PC-3 (cell line): ENCODE data around the gene EGR2. TPM values are rescaled to one million over a fixed set of nuclear protein-coding genes. Genes with fewer than 3 reads are reported as not detected.
A peak's percentile ranks its signal among the peaks of the same experiment; 100 is the strongest.

Experiments
- ATAC-seq: fragments of 200-7000 bp; cut with Tn5 transposase; 2 replicates; pipeline ENCODE4 v1.9.1; 2020; ENCODE audit warnings: mild to moderate bottlenecking, moderate library complexity
- BruUV-seq: library from RNA; stranded (reverse); fragments of 400-500 nt; replicated peaks from 2 replicates; lab custom pipeline; 2021; lab: Mats Ljungman, UMichigan
- CTCF ChIA-PET: fragments of 300-600 bp; sonication (Branson Sonifier 250); formaldehyde crosslinking; loops from one replicate; lab custom pipeline; 2022; ENCODE audit warnings: antibody characterized with exemption; lab: Charles Lee
- POLR2A ChIA-PET: fragments of 300-600 bp; sonication (Branson Sonifier 250); formaldehyde crosslinking; loops from one replicate; lab custom pipeline; 2022; ENCODE audit warnings: antibody characterized with exemption; ENCODE audit not compliant: unreplicated experiment; lab: Charles Lee
- DNase-seq: peaks from one replicate; pipeline ENCODE4 v3.0.0-alpha.2; 2015
- H2AFZ ChIP-seq: fragments of 300-600 bp; sonication (generic); 2 replicates; pipeline ENCODE4 v1.6.0; 2016; ENCODE audit warnings: antibody characterized with exemption, low read length
- H3F3A ChIP-seq: fragments of 300-600 bp; sonication (generic); one replicate; pipeline ENCODE4 v1.6.0; 2017; ENCODE audit warnings: antibody characterized with exemption, low read length, control low read depth, mild to moderate bottlenecking; ENCODE audit not compliant: unreplicated experiment
- H3K27ac ChIP-seq: fragments of 300-600 bp; sonication (generic); 2 replicates; pipeline ENCODE4 v1.5.1; 2016; ENCODE audit warnings: mild to moderate bottlenecking, low read length
- H3K27me3 ChIP-seq: fragments of 300-600 bp; sonication (generic); 2 replicates; pipeline ENCODE4 v1.6.1; 2016; ENCODE audit warnings: low read length, mixed read lengths
- H3K36me3 ChIP-seq: fragments of 300-600 bp; sonication (generic); 2 replicates; pipeline ENCODE4 v1.6.1; 2016; ENCODE audit warnings: low read depth, mixed run types, low read length, mixed read lengths
- H3K4me1 ChIP-seq: fragments of 300-600 bp; sonication (generic); 2 replicates; pipeline ENCODE4 v1.5.1; 2016; ENCODE audit warnings: low read length; ENCODE audit not compliant: insufficient read depth
- H3K4me2 ChIP-seq: fragments of 300-600 bp; sonication (generic); 2 replicates; pipeline ENCODE4 v1.6.0; 2016; ENCODE audit warnings: low read length
- H3K4me3 ChIP-seq: fragments of 300-600 bp; sonication (generic); 2 replicates; pipeline ENCODE4 v1.5.1; 2016; ENCODE audit warnings: mild to moderate bottlenecking, low read length, mixed read lengths
- H3K79me2 ChIP-seq: fragments of 300-600 bp; sonication (generic); 2 replicates; pipeline ENCODE4 v1.6.1; 2017; ENCODE audit warnings: low read length, mixed read lengths
- H3K9ac ChIP-seq: fragments of 300-600 bp; sonication (generic); 2 replicates; pipeline ENCODE4 v1.6.0; 2016; ENCODE audit warnings: mild to moderate bottlenecking, low read length
- H3K9me2 ChIP-seq: fragments of 300-600 bp; sonication (generic); replicated peaks from 2 replicates; pipeline ENCODE4 v1.6.1; 2016; ENCODE audit warnings: mixed run types, low read length, mixed read lengths
- H3K9me3 ChIP-seq: fragments of 300-600 bp; sonication (generic); 2 replicates; pipeline ENCODE4 v1.6.1; 2016; ENCODE audit warnings: low read length, mixed read lengths
- H4K20me1 ChIP-seq: fragments of 300-600 bp; sonication (generic); 2 replicates; pipeline ENCODE4 v1.6.1; 2016; ENCODE audit warnings: low read length, mixed read lengths
- CTCF ChIP-seq: fragments of 300-600 bp; sonication (generic); conservative IDR thresholded peaks from 2 replicates; pipeline ENCODE4 v1.5.1; 2017; ENCODE audit warnings: antibody characterized with exemption, low read depth, mild to moderate bottlenecking, low read length
- EZH2 ChIP-seq: fragments of 300-600 bp; sonication (generic); IDR thresholded peaks from one replicate; pipeline ENCODE4 v1.6.1; 2017; ENCODE audit warnings: antibody characterized with exemption, mild to moderate bottlenecking, low read length; ENCODE audit not compliant: unreplicated experiment
- EZH2phosphoT487 ChIP-seq: fragments of 300-600 bp; sonication (generic); IDR thresholded peaks from 2 replicates; pipeline ENCODE4 v1.6.1; 2018; ENCODE audit warnings: mild to moderate bottlenecking, antibody characterized with exemption, low read length, borderline replicate concordance
- intact Hi-C: fragments of 100-400 bp; cut with micrococcal nuclease; formaldehyde crosslinking; loops from 2 replicates; pipeline ENCODE4 v1.9.0; 2023
- total RNA-seq: library from RNA; depleted of rRNA; stranded (reverse); fragments of >200 nt; gene quantifications from 2 replicates; pipeline ENCODE4 v1.2.3, GENCODE V29; 2014

Gene EGR2
- total RNA-seq, 1 experiment from 2014 or later, result 2.7 TPM

- Histone ChIP-seq H3F3A (no peaks in the 10 kb centered on the region), H3K27ac (no peak overlapping the region), H3K36me3 (peaks cover 8% of the 10 kb centered on the region; the same call in 1 of the 2 replicates), H3K9ac (no peak overlapping the region), H3K4me1 (peaks cover 16% of the 10 kb centered on the region), H3K9me3 (no peaks in the 10 kb centered on the region), H3K4me2 (no peak overlapping the region), H2AFZ (no peak overlapping the region), H3K4me3 (no peak overlapping the region), H3K27me3 (no peaks in the 10 kb centered on the region), H4K20me1 (peaks cover 13% of the 10 kb centered on the region), H3K79me2 (peaks cover 23% of the 10 kb centered on the region), H3K9me2 (no peaks in the 10 kb centered on the region)
- TF ChIP-seq EZH2 (no peak), CTCF (no peak), EZH2phosphoT487 (no peak)
- CTCF ChIA-PET, result interaction anchor here (1.1 kb wide), 1 partner anchor 191 kb away, joined by 6 read pairs; no protein-coding TSS in a partner anchor
- POLR2A ChIA-PET, result no interaction called here
- DNase-seq (peak; percentile 63), ATAC-seq (no peak)
- intact Hi-C loops, result no loop called here
- no TSS peak for BruUV-seq
Measured at GRCh38 chr10:62801871-62802270, 14.3 kb downstream of the EGR2 start.

- intact Hi-C loops, result no loop called here
- H3K4me3 ChIP-seq, result no peak overlapping the region
- no peak for ATAC-seq
- no peak overlapping the region for H3K9ac ChIP-seq
- no peak overlapping the region for H3K27ac ChIP-seq
- no peak overlapping the region for H3K4me2 ChIP-seq
- no TSS peak for BruUV-seq
- no peaks in the 10 kb centered on the region for H3F3A ChIP-seq
- H3K9me3 ChIP-seq, result no peaks in the 10 kb centered on the region
- ChIA-PET POLR2A (no interaction called here), CTCF (interaction anchor here (0.9 kb wide), 1 partner anchor 186 kb away, joined by 3 read pairs; no protein-coding TSS in a partner anchor)
- H4K20me1 ChIP-seq, result no peaks in the 10 kb centered on the region
- H3K36me3 ChIP-seq, result no peaks in the 10 kb centered on the region
- H3K27me3 ChIP-seq, result no peaks in the 10 kb centered on the region
- TF ChIP-seq EZH2, result no peak
- TF ChIP-seq CTCF, result no peak
- no peak for TF ChIP-seq EZH2phosphoT487
- H3K9me2 ChIP-seq, result no peaks in the 10 kb centered on the region
- H3K4me1 ChIP-seq, result peaks cover 14% of the 10 kb centered on the region
- H3K79me2 ChIP-seq, result no peaks in the 10 kb centered on the region
- no peak overlapping the region for H2AFZ ChIP-seq
- DNase-seq, result no peak
Measured at GRCh38 chr10:62796896-62797295, 19.3 kb downstream of the EGR2 start.

- POLR2A ChIA-PET, result no interaction called here
- H3K9me3 ChIP-seq, result no peaks in the 10 kb centered on the region
- intact Hi-C loops, result loop anchor here (2.0 kb wide), 1 partner anchor 63 kb away; no protein-coding TSS in a partner anchor
- CTCF ChIA-PET, result interaction anchor here (0.9 kb wide), 1 partner anchor 185 kb away, joined by 3 read pairs; no protein-coding TSS in a partner anchor
- DNase-seq, result no peak
- H3K27me3 ChIP-seq, result no peaks in the 10 kb centered on the region
- H3K4me3 ChIP-seq, result no peak overlapping the region
- H3K9ac ChIP-seq, result no peak overlapping the region
- no peaks in the 10 kb centered on the region for H3K9me2 ChIP-seq
- no peak for TF ChIP-seq CTCF
- TF ChIP-seq EZH2, result no peak
- TF ChIP-seq EZH2phosphoT487, result no peak
- peaks cover 14% of the 10 kb centered on the region for H3K4me1 ChIP-seq
- H2AFZ ChIP-seq, result no peak overlapping the region
- H3K27ac ChIP-seq, result no peak overlapping the region
- H4K20me1 ChIP-seq, result no peaks in the 10 kb centered on the region
- no peaks in the 10 kb centered on the region for H3F3A ChIP-seq
- no peak overlapping the region for H3K4me2 ChIP-seq
- no peaks in the 10 kb centered on the region for H3K79me2 ChIP-seq
- ATAC-seq, result no peak
- no peaks in the 10 kb centered on the region for H3K36me3 ChIP-seq
- BruUV-seq, result no TSS peak
Measured at GRCh38 chr10:62795762-62796161, 20.4 kb downstream of the EGR2 start.
